Esophagus squamous epithelium (tissue), 5 donors: Measurements from ENCODE around the gene SWAP70. TPM values are rescaled to one million over a fixed set of nuclear protein-coding genes. Genes with fewer than 3 reads are reported as not detected.

ENCODE experiments used
- DNase-seq: peaks from one replicate; lab custom pipeline; 2025; lab: John Stamatoyannopoulos, UW
- H3K27ac ChIP-seq, 4 donors: fragments of 200-600 bp; sonication (generic); one replicate each; pipeline ENCODE4 v1.5.1; 2016 to 2019; ENCODE audit warnings: mild to moderate bottlenecking in 1 of 4
- H3K27me3 ChIP-seq, 4 donors: fragments of 200-600 bp; sonication (generic); 1 replicate in 3 of 4; 2 replicates in 1 of 4; pipeline versions ENCODE4 v1.5.1 to v1.6.0; 2017 to 2021; ENCODE audit warnings: antibody characterized with exemption in 1 of 4
- H3K36me3 ChIP-seq, 3 donors: fragments of 200-600 bp; sonication (generic); one replicate each; pipeline ENCODE4 v1.5.1; 2016 to 2019
- H3K4me1 ChIP-seq, 3 donors: fragments of 200-600 bp; sonication (generic); one replicate each; pipeline ENCODE4 v1.5.1; 2017 to 2019
- H3K4me3 ChIP-seq, 4 donors: fragments of 200-600 bp; sonication (generic); 1 replicate in 3 of 4; 2 replicates in 1 of 4; pipeline ENCODE4 v1.5.1; 2016 to 2019; ENCODE audit warnings: mild to moderate bottlenecking in 2 of 4, moderate library complexity in 1 of 4
- H3K9me3 ChIP-seq, 3 donors: fragments of 200-600 bp; sonication (generic); one replicate each; pipeline ENCODE4 v1.5.1; 2016 to 2019
- POLR2A ChIP-seq, 4 donors: fragments of 450-650 bp; IDR thresholded peaks; one replicate each; pipeline ENCODE4 v1.6.1; 2017; ENCODE audit warnings: antibody characterized with exemption in 4 of 4, mild to moderate bottlenecking in 4 of 4, moderate library complexity in 3 of 4
- WGBS, 2 donors: methylation state at CpG; one replicate each; pipeline ENCODE4 v1.1.5; 2018; 5-methylcytosine and 5-hydroxymethylcytosine counted together
- intact Hi-C: fragments of 100-400 bp; cut with DNase I; formaldehyde crosslinking; loops from one replicate; pipeline ENCODE4 v1.15.0; 2022
- total RNA-seq, 4 donors: library from RNA; depleted of rRNA; stranded (reverse); fragments of >200 nt; gene quantifications; one replicate each; pipeline ENCODE4 v1.1.0, GENCODE V29; 2016
- TF ChIP-seq, protein P1 (sequence below), 6 experiments: fragments of 450-650 bp in 4 of 6; fragments of 200-600 bp in 2 of 6; sonication (generic) in 2 of 6; IDR thresholded peaks; one replicate each; pipeline ENCODE4 v1.5.1; 2016 to 2019; ENCODE audit warnings: antibody characterized with exemption in 6 of 6, mild to moderate bottlenecking in 4 of 6, moderate library complexity in 4 of 6
- donor health status: DM: yes; HTN: yes; CAD: no.

SWAP70 gene
- total RNA-seq, 4 donors from 2014 or later = 15.1 to 27.5 (median 17.7) TPM

DNA sequence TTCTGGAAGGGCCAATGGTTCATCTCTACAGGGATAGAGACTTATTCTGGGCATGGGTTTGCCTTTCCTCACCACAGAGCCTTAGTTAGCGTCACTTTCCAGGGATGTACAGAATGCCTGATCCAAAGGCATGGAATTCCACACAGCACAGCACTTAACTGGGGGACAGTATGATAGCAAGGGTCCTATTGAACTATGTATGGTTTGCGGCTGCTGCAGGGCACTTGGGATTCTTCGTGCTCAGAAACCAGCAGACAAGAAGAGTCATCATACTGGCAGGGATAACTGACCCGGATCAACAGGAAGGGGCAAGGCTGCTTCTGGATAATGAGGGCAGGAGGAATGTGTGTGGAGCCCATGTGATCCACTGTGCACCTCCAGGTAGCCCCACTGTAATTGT is 105.7 kb downstream of the SWAP70 start:
- no peak for DNase-seq
- Histone ChIP-seq H3K9me3 (no peaks in the 10 kb centered on the region), H3K4me1 (peaks cover 4 to 19% (median 10%) of the 10 kb centered on the region in 3 donors), H3K36me3 (no peaks in the 10 kb centered on the region), H3K27ac (no peak overlapping the region), H3K4me3 (no peak overlapping the region), H3K27me3 (no peaks in the 10 kb centered on the region)
- TF ChIP-seq POLR2A (IDR thresholded peaks at IDR 0.05) = no peak
- TF ChIP-seq, protein P1, sequence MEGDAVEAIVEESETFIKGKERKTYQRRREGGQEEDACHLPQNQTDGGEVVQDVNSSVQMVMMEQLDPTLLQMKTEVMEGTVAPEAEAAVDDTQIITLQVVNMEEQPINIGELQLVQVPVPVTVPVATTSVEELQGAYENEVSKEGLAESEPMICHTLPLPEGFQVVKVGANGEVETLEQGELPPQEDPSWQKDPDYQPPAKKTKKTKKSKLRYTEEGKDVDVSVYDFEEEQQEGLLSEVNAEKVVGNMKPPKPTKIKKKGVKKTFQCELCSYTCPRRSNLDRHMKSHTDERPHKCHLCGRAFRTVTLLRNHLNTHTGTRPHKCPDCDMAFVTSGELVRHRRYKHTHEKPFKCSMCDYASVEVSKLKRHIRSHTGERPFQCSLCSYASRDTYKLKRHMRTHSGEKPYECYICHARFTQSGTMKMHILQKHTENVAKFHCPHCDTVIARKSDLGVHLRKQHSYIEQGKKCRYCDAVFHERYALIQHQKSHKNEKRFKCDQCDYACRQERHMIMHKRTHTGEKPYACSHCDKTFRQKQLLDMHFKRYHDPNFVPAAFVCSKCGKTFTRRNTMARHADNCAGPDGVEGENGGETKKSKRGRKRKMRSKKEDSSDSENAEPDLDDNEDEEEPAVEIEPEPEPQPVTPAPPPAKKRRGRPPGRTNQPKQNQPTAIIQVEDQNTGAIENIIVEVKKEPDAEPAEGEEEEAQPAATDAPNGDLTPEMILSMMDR (IDR thresholded peaks at IDR 0.05) = no peak
- intact Hi-C loops = no loop called here
- 71 to 82% methylated on average over 1 to 2 of the region's 4 CpGs for WGBS, 2 donors

DNA sequence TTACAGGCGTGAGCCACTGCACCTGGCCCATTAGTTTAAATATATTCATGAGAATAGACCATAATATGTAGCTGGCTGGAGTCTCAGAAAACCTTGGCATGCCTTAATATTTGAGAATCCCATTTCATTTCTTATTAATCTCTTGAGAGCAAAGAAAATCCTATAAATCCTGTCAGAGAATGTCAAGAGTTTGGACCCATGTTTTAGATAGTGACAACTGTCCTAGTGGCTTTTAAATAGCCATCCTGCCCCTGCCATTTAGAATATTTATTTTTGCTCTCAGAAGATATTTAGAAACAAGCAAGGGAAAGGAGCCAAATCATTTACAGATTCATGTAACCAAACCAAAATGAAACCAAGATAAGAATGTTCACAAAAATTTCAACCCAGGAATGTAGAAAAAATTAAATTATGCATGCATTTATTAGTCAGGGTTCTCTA is 107.2 kb downstream of the SWAP70 start:
- DNase-seq = no peak
- Histone ChIP-seq H3K27ac (no peak overlapping the region), H3K36me3 (no peaks in the 10 kb centered on the region), H3K9me3 (no peaks in the 10 kb centered on the region), H3K27me3 (no peaks in the 10 kb centered on the region), H3K4me1 (peaks cover 7 to 17% (median 10%) of the 10 kb centered on the region in 3 donors), H3K4me3 (no peak overlapping the region)
- no peak for TF ChIP-seq POLR2A (IDR thresholded peaks at IDR 0.05)
- TF ChIP-seq, protein P1 (IDR thresholded peaks at IDR 0.05) = no peak
- 91 to 92% methylated on average over 1 of the region's 1 CpG for WGBS, 2 donors
- intact Hi-C loops = no loop called here

DNA sequence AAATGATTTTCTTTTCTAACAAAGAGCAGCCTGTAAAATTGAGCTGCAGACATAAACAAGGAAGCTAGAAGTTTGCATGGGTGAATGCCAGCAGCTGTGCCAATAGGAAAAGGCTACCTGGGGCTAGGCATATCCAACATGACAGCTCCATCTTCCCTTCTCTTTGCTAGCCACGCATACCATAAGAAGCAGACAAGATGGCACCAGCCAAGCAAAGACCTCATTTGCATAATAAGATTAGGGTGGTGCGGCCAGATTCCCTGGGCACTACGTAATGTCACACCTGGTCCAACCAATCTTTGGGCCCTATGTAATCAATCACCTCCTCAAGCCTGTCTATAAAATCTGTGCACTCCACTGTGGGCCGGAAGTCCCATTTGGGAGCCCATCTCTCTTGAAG is 108.3 kb downstream of the SWAP70 start:
- WGBS, 2 donors = 94 to 100% methylated on average over 4 of the region's 4 CpGs
- no peak for TF ChIP-seq POLR2A (IDR thresholded peaks at IDR 0.05)
- TF ChIP-seq, protein P1 (IDR thresholded peaks at IDR 0.05) = no peak
- DNase-seq = no peak

DNA sequence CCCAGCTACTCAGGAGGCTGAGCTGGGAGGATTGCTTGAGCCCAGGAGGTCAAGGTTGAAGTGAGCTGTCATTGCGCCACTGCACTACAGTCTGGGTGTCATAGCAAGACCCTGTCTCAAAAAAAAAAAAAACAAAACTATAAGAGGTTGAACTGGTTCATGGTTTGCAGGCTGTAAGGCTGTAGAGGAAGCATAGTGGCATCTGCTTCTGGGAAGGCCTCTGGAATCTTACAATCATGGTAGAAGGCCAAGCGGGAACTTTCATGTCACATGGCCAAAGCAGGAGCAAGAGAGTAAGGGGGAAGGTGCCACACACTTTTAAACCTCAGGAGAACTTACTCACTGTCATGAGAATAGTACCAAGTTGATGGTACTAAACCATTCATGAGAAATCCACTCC is 109.6 kb downstream of the SWAP70 start:
- H3K27me3 ChIP-seq = no peaks in the 10 kb centered on the region
- no peaks in the 10 kb centered on the region for H3K9me3 ChIP-seq
- WGBS, 2 donors = 100% methylated on average over 1 to 2 of the region's 2 CpGs
- no peak for TF ChIP-seq POLR2A (IDR thresholded peaks at IDR 0.05)
- TF ChIP-seq, protein P1 (IDR thresholded peaks at IDR 0.05) = no peak
- intact Hi-C loops = no loop called here
- peaks cover 7 to 15% (median 10%) of the 10 kb centered on the region in 3 donors for H3K4me1 ChIP-seq
- H3K27ac ChIP-seq = no peak overlapping the region
- H3K36me3 ChIP-seq = peaks cover 0 to 20% (median 0%) of the 10 kb centered on the region in 3 donors
- DNase-seq = no peak
- H3K4me3 ChIP-seq = no peak overlapping the region

More for the DNA sequence above, 108.3 kb downstream of the SWAP70 start:
- Histone ChIP-seq H3K27ac (no peak overlapping the region), H3K4me3 (no peak overlapping the region), H3K36me3 (peaks cover 0 to 7% (median 0%) of the 10 kb centered on the region in 3 donors), H3K27me3 (no peaks in the 10 kb centered on the region), H3K4me1 (peaks cover 7 to 15% (median 10%) of the 10 kb centered on the region in 3 donors), H3K9me3 (no peaks in the 10 kb centered on the region)
- intact Hi-C loops = no loop called here

DNA sequence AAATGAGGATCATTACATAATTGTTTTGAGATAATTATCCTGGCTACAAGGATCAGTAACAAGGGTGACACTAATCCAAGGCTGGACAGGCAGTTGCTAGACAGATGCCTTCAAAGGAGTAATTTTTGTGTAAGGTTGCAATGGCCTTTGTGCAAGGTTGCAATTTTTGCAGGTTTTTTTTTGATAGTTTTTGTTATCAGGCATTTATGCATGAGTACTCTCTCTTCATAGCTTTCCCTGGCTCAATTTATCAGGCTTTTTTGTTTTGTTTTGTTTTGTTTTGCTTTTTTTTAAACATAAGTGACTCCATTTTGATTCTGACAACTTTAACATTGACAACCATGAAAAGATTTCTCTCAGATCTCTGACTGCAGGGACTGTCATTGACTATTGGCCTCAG is 110.2 kb downstream of the SWAP70 start:
- Histone ChIP-seq H3K27me3 (no peaks in the 10 kb centered on the region), H3K27ac (peak overlapping the region in 2 of 4 donors; percentile 29 to 56), H3K9me3 (no peaks in the 10 kb centered on the region), H3K4me3 (no peak overlapping the region), H3K36me3 (peaks cover 0 to 25% (median 0%) of the 10 kb centered on the region in 3 donors), H3K4me1 (peaks cover 7 to 15% (median 10%) of the 10 kb centered on the region in 3 donors)
- no peak for TF ChIP-seq POLR2A (IDR thresholded peaks at IDR 0.05)
- TF ChIP-seq, protein P1 (IDR thresholded peaks at IDR 0.05) = no peak
- intact Hi-C loops = no loop called here
- no peak for DNase-seq
